Measurements from ENCODE around the gene PAN2.
"Not testable (repeated sequence)": the region's sequence is repeated elsewhere in the genome, so short reads cannot be mapped to it uniquely, and the experiment has no call there.

Gene PAN2

DNA sequence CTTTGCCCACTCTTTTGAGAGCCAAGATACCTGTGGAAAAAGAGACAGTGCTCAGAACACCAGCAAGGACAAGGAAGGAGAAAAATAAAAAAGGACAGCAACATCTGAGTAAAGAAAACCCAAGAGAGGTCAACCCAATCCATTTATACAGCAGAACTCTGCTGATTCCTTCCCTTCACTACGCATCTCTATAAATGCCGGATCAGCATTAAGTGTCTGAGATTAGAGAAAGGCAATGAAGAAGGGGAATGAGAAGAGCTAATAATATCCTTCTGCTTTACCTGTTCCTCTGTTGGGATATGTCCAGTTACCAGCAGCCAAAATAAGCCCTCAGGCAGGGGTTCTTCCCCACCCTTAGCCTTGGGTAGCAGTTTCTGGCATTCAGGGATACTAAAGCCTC lies 51.2 kb downstream of the PAN2 start:
- TF ChIP-seq, protein P1, sequence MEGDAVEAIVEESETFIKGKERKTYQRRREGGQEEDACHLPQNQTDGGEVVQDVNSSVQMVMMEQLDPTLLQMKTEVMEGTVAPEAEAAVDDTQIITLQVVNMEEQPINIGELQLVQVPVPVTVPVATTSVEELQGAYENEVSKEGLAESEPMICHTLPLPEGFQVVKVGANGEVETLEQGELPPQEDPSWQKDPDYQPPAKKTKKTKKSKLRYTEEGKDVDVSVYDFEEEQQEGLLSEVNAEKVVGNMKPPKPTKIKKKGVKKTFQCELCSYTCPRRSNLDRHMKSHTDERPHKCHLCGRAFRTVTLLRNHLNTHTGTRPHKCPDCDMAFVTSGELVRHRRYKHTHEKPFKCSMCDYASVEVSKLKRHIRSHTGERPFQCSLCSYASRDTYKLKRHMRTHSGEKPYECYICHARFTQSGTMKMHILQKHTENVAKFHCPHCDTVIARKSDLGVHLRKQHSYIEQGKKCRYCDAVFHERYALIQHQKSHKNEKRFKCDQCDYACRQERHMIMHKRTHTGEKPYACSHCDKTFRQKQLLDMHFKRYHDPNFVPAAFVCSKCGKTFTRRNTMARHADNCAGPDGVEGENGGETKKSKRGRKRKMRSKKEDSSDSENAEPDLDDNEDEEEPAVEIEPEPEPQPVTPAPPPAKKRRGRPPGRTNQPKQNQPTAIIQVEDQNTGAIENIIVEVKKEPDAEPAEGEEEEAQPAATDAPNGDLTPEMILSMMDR (conservative IDR thresholded peaks at IDR 0.05; ENCODE audit: low read depth) = no peak
- DNase-seq (ENCODE audit: low spot score) = no peak
- CTCF ChIA-PET = no interaction called here
- H3K27ac ChIP-seq = no peak overlapping the region
- POLR2A ChIA-PET (ENCODE audit: low non-redundant PET) = no interaction called here

DNA sequence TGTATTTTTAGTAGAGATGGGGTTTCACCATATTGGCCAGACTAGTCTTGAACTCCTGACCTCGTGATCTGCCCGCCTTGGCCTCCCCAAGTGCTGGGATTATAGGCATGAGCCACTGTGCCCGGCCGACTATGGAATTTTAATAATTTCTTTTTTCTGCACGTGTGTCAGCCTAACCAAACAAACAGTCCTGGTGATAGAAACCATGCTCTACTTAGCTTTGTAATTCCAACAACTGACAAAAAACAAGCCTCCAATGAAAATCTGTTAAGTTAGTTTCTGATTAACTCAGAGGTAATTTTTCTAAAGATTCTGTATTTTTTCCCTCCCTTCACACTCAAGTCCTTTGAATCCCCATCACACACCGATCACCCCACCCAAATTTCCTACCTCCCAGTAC lies 51.8 kb downstream of the PAN2 start:
- no peak overlapping the region for H3K27ac ChIP-seq
- ChIA-PET POLR2A (ENCODE audit: low non-redundant PET) (no interaction called here), CTCF (no interaction called here)
- DNase-seq (ENCODE audit: low spot score) = no peak
- TF ChIP-seq, protein P1 (conservative IDR thresholded peaks at IDR 0.05; ENCODE audit: low read depth) = no peak

DNA sequence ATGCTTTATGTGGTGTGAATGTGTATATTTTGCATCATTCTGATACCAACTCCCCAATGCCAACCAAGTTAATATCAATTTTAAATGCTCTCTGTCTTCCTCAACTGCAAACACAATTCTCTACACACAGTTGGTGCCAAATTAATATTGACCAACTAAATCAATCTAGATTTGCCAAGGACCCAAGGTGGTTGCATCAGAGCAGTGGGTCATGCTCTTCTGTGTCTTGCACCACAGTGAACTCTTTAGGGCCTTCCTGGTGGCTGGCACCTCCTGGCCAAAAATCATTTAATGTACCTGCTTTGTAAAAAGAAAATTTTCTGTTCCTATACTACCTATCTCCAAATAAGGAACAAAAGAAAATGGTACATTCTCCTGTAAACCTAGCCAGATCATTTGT lies 53.0 kb downstream of the PAN2 start:
- no peak overlapping the region for H3K27ac ChIP-seq
- CTCF ChIA-PET = interaction anchor here (1.1 kb wide), 1 partner anchor 9 kb away, joined by 4 read pairs; no protein-coding TSS in a partner anchor
- DNase-seq (ENCODE audit: low spot score) = no peak
- TF ChIP-seq, protein P1 (conservative IDR thresholded peaks at IDR 0.05; ENCODE audit: low read depth) = no peak
- POLR2A ChIA-PET (ENCODE audit: low non-redundant PET) = interaction anchor here (0.6 kb wide), 1 partner anchor 9 kb away, joined by 3 read pairs; no protein-coding TSS in a partner anchor

DNA sequence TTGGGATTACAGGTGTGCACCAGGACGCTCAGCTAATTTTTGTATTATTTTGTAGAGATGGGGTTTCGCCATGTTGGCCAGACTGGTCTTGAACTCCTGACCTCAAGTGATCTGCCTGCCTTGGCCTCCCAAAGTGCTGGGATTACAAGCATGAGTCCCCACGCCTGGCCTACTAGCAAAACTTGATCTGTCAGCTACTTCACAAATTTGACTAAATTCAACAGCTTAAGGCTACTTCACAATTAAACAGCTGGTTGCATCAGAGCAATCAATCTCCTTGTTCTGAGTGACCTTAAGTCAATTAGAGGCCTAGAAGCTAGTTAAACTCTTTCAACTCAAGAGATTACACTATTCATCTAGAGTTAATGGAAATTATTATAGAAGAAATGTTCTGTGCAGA lies 54.9 kb downstream of the PAN2 start:
- H3K27ac ChIP-seq = no peak overlapping the region
- POLR2A ChIA-PET (ENCODE audit: low non-redundant PET) = interaction anchor here (0.5 to 0.6 kb wide), 2 partner anchors 11 to 185 kb away, joined by 3 to 8 read pairs; no protein-coding TSS in a partner anchor
- CTCF ChIA-PET = interaction anchor here (0.9 kb wide), 1 partner anchor 936 kb away, joined by 4 read pairs; no protein-coding TSS in a partner anchor
- no peak for DNase-seq (ENCODE audit: low spot score)
- TF ChIP-seq, protein P1 (conservative IDR thresholded peaks at IDR 0.05; ENCODE audit: low read depth) = no peak

DNA sequence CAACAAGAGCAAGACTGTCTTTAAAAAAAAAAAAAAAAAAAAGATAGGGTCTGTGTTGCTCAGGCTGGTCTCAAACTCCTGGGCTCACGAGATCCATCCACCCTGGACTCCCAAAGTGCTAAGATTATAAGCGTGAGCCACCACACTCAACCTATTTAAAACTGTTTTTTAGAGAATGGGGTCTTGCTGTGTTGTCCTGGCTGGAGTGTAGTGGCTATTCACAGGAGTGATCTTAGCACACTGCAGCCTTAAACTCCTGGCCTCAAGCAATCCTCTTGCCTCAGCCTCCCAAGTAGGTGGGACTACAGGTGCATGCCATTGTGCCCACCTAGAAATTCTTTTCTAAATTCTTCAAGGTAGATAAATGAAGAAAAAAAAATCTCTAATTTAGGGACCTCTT lies 59.5 kb downstream of the PAN2 start:
- no peak overlapping the region for H3K27ac ChIP-seq
- ChIA-PET POLR2A (ENCODE audit: low non-redundant PET) (no interaction called here), CTCF (interaction anchor here (0.7 kb wide), 1 partner anchor 25 kb away, joined by 5 read pairs; no protein-coding TSS in a partner anchor)
- DNase-seq (ENCODE audit: low spot score) = no peak
- TF ChIP-seq, protein P1 (conservative IDR thresholded peaks at IDR 0.05; ENCODE audit: low read depth) = no peak

DNA sequence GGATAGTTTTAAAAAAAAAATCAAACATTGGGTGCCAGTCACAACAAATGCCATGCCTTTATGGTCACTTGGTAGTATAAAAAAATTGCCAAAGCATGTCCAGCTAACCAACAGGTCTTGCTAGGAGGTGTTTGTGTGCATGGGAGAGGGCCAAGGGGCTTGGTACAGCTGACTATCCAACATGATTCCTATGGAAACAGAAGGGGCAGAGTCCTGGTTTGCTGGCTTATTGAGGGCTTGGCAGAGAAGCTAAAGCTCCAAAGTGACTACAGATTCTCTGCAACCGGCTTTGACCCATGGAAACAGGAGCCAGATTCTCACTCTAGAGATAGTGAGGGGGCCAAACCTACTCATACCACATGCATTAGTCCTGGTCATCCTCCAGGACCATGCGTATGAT lies 61.3 kb downstream of the PAN2 start:
- CTCF ChIA-PET = interaction anchor here (1.1 kb wide), 1 partner anchor 8 kb away, joined by 4 read pairs; no protein-coding TSS in a partner anchor
- H3K27ac ChIP-seq; DNase-seq (ENCODE audit: low spot score); POLR2A ChIA-PET (ENCODE audit: low non-redundant PET): not testable (repeated sequence)

DNA sequence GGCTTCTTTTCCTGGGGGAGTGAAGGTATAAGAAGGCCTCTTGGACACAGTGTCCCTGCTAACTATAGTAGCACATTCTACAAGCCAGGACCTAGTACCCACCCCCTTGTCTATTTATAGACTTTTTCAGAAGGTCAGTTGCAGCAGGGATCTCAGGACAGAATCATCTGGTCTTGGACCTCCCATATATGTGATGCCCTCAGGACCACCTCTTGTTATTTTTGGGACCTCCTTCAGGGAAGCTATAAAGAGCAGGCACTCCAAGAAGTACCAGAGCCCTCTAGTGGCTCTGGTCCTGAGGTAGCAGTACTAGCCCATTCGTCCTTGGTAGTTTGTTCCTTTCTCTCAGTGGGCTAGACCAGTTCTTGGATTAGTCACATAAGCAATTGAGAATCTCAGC lies 62.8 kb downstream of the PAN2 start:
- no peak for DNase-seq (ENCODE audit: low spot score)
- TF ChIP-seq, protein P1 (conservative IDR thresholded peaks at IDR 0.05; ENCODE audit: low read depth) = no peak; the same call in 1 of the 2 replicates
- no peak overlapping the region for H3K27ac ChIP-seq
- ChIA-PET CTCF (interaction anchor here (0.6 to 1.2 kb wide), 6 partner anchors 9 to 87 kb away, joined by 3 to 5 read pairs (median 4); partner anchors contain the start of gene ANKRD52), POLR2A (ENCODE audit: low non-redundant PET) (no interaction called here)

Data from RWPE1 (cell line).